ENCODE measurements around the gene TMTC3.

The TMTC3 gene

GRCh38 chr12:88235183-88235833 is 93.2 kb downstream of the TMTC3 start (continued):
- no peak for TF ChIP-seq ZBTB49 (tag by site-specific recombination; IDR thresholded peaks at IDR 0.05; ENCODE audit: low read depth)
- TF ChIP-seq KLF8 (tag by site-specific recombination; IDR thresholded peaks at IDR 0.05), result no peak

- TF ChIP-seq PRDM2 (tag by site-specific recombination; IDR thresholded peaks at IDR 0.05; ENCODE audit: borderline replicate concordance) (no peak), ZNF513 (tag by site-specific recombination; IDR thresholded peaks at IDR 0.05) (0 out of 2 replicates have a peak, but pooled peaks have one; percentile 36)
- POLR2A ChIA-PET, result no interaction called here
These were observed 95.8 kb downstream of the TMTC3 start for GRCh38 chr12:88237954-88238353.

GRCh38 chr12:88238406-88238805 is 96.3 kb downstream of the TMTC3 start:
- H3K9me3 ChIP-seq (ENCODE audit: control insufficient read depth, insufficient read depth, low read depth, low read length), result no peaks in the 10 kb centered on the region
- no peak overlapping the region for H3K27ac ChIP-seq (ENCODE audit: extremely low read depth, low read depth, low read length)
- H3K36me3 ChIP-seq (ENCODE audit: control insufficient read depth in 2 of 2, insufficient read depth in 1 of 2, low read length in 2 of 2), result no peaks in the 10 kb centered on the region
- H3K4me1 ChIP-seq (ENCODE audit: control insufficient read depth, insufficient read depth, low read length), result no peaks in the 10 kb centered on the region
- TF ChIP-seq SP2 (tag by site-specific recombination; IDR thresholded peaks at IDR 0.05) (no peak), ZNF645 (tag by site-specific recombination; IDR thresholded peaks at IDR 0.05) (no peak), ZNF692 (tag by site-specific recombination; IDR thresholded peaks at IDR 0.05) (no peak), ZNF423 (tag by site-specific recombination; IDR thresholded peaks at IDR 0.05) (no peak), ZNF449 (tag by site-specific recombination; IDR thresholded peaks at IDR 0.05) (no peak), ZNF610 (tag by site-specific recombination; IDR thresholded peaks at IDR 0.05; ENCODE audit: borderline replicate concordance) (no peak), ELK4 (IDR thresholded peaks at IDR 0.05; ENCODE audit: borderline replicate concordance, low read depth, low read length) (no peak), ZNF350 (tag by site-specific recombination; IDR thresholded peaks at IDR 0.05) (no peak), ZBTB17 (tag by site-specific recombination; IDR thresholded peaks at IDR 0.05) (no peak)
- CTCF ChIA-PET, result interaction anchor here (0.6 to 0.7 kb wide), 2 partner anchors 251 to 272 kb away, joined by 3 to 8 read pairs; no protein-coding TSS in a partner anchor
- POLR2A ChIA-PET, result no interaction called here
- H3K4me3 ChIP-seq (ENCODE audit: low read depth, low read length), result no peak overlapping the region

More at GRCh38 chr12:88237954-88238353, 95.8 kb downstream of the TMTC3 start:
- H3K4me1 ChIP-seq (ENCODE audit: control insufficient read depth, insufficient read depth, low read length), result no peaks in the 10 kb centered on the region
- H3K9me3 ChIP-seq (ENCODE audit: control insufficient read depth, insufficient read depth, low read depth, low read length), result no peaks in the 10 kb centered on the region
- H3K36me3 ChIP-seq (ENCODE audit: control insufficient read depth in 2 of 2, insufficient read depth in 1 of 2, low read length in 2 of 2), result no peaks in the 10 kb centered on the region
- CTCF ChIA-PET, result interaction anchor here (0.6 to 0.7 kb wide), 3 partner anchors 251 to 360 kb away, joined by 3 to 8 read pairs (median 3); no protein-coding TSS in a partner anchor
- H3K27ac ChIP-seq (ENCODE audit: extremely low read depth, low read depth, low read length), result no peak overlapping the region
- H3K4me3 ChIP-seq (ENCODE audit: low read depth, low read length), result no peak overlapping the region
